ENCODE data around the gene PFKFB3.
"Not testable (repeated sequence)": the region's sequence is repeated elsewhere in the genome, so short reads cannot be mapped to it uniquely, and the experiment has no call there.

The PFKFB3 gene

DNA sequence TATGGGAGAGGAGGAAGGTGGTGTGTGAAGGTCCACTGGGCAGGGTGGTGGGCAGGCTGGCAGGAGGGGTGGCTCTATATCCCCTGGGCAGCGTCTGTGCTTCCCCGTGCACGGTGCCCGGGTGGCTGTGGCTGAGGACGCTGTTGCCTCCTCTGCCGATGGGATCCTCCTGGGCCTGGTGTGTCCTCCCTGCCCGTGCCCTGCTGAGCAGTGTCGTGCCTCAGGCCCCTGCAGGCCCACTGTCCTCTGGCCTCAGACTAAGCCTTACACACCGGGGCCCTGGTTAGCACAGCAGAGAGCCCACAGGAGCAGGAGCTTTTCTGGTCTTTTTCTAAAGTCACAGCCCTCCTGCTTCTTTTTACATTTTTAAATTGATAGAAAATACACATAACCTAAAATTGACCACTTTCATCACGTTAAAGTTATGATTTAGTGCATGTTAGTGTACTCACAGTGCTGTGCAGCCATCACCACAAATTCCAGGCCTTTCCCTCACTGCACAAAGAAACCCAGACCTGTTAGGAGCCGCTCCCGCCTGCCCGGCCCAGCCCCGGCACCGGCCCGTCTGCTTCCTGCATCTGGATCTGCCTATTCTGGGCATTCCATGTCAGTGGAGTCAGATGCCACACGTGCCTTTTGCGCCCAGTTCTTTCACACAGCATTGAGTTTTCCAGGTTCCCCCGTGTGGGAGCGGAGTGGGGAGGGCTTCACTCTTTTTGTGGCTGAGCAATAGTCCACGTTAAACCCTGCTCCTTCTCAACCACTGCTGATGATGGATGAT, 19.4 kb downstream of the PFKFB3 start:
- no peak for DNase-seq

DNA sequence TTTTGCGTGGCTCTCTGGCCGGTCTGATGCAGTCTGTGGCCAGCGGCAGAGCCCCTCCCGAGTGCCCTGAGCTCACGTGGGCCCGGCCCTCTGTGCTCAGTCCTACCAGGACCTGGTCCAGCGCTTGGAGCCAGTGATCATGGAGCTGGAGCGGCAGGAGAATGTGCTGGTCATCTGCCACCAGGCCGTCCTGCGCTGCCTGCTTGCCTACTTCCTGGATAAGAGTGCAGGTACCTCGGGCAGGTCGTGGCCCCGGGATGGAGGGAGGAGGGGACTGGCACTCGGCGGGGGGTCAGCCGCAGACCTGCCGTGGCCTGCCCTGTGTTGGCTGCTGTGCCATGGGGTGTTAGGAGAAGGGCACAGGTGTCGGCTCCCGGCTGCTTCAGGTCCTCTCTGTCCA, 20.0 kb downstream of the PFKFB3 start:
- DNase-seq = no peak

GRCh38 chr10:6223981-6224380, 21.2 kb downstream of the PFKFB3 start:
- no peak for DNase-seq

DNA sequence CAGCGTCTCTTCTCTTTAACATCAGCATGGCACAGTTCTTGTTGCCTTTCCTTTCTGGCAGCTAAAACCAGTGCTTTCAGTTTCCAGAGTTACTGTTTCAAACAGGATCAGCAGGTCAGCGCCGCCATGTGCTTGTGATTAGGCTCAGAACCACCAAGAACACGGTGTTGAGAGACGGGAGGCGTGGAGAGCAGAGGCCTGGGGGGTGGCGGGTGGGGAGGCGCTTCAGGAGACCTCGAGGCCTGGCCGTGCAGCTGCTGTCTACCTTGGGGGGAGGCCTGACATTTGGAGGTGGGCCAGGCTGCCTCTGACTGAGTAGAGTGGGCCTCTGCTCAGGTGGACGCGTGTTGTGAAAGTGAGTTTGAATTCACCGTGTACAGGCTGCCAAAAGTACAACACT, 22.0 kb downstream of the PFKFB3 start:
- DNase-seq = no peak

- no peak for DNase-seq
Observed at GRCh38 chr10:6225263-6225814, 22.6 kb downstream of the PFKFB3 start.

- DNase-seq = no peak
Observed at GRCh38 chr10:6226216-6226615, 23.5 kb downstream of the PFKFB3 start.

GRCh38 chr10:6227346-6227745, 24.6 kb downstream of the PFKFB3 start:
- no peak for DNase-seq

DNA sequence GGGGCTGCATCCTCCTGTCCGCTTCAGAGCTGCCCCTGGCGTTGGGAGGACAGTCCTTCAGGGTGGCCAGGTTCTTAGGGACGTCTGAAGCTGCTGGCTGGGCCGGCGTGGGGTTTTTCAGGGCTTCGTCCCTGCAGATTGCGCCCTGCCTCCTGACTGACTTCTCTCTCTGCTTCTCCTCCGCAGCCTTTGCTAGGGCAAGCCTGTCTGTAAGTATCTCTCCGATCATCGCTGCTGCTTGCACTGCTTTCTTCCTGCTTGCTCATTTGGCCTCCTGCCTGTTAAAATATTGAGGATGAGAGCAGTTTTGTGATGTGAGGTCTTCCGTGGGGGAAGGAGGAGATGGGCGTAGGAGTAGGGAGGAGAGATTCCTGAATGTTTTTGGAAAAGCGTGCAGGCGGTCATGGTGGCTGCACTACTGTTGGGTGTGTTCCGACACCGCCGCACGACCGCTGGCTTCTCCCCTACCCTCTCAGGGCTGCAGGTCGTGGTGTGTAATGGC, 25.3 kb downstream of the PFKFB3 start:
- no peak for DNase-seq

DNA sequence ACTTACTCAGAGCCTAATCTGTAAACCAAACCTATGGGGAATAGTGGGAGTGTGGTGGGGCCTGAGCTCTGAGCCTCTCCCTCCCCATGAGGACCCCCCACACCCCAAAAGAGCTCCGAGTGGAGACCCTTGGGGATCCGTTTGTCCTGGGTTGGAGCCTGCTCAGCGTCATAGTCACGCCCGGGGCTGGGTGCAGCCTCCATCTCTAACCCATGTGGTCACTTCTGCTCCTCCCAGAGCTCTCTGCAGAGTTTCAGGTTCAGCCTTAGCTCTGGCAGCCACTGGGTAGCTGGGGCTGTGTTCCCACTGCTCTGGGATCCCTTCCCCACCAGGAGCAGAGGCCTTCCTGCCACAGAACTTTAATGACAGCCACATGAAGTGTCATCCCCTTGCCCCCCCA, 25.9 kb downstream of the PFKFB3 start:
- DNase-seq = no peak

GRCh38 chr10:6229290-6229689, 26.6 kb downstream of the PFKFB3 start:
- DNase-seq = no peak

DNA sequence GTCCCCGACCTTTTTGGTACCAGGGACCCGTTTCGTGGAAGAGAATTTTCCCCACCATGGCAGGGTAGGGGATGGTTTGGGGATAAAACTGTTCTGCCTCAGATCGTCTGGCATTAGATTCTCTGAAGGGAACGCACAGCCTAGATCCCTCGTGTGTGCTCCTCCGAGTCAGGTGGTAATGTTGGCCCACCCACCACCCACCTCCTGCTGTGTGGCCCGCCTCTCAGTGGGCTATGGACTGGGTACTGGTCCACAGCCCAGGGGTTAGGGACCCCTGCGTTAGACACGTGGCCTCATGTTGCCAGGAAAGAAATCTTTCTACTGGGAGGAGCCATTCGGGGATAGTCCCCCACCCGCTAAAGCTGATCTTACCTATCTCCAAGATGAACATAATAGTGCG, 27.0 kb downstream of the PFKFB3 start:
- no peak for DNase-seq

- no peak for DNase-seq
Observed at GRCh38 chr10:6230315-6230714, 27.6 kb downstream of the PFKFB3 start.

- no peak for DNase-seq
Observed at GRCh38 chr10:6231146-6231545, 28.4 kb downstream of the PFKFB3 start.

GRCh38 chr10:6231730-6232129, 29.0 kb downstream of the PFKFB3 start:
- DNase-seq = no peak

- no peak for DNase-seq
Observed at GRCh38 chr10:6232225-6232807, 29.6 kb downstream of the PFKFB3 start.

GRCh38 chr10:6232846-6233724, 30.4 kb downstream of the PFKFB3 start:
- no peak for DNase-seq

DNA sequence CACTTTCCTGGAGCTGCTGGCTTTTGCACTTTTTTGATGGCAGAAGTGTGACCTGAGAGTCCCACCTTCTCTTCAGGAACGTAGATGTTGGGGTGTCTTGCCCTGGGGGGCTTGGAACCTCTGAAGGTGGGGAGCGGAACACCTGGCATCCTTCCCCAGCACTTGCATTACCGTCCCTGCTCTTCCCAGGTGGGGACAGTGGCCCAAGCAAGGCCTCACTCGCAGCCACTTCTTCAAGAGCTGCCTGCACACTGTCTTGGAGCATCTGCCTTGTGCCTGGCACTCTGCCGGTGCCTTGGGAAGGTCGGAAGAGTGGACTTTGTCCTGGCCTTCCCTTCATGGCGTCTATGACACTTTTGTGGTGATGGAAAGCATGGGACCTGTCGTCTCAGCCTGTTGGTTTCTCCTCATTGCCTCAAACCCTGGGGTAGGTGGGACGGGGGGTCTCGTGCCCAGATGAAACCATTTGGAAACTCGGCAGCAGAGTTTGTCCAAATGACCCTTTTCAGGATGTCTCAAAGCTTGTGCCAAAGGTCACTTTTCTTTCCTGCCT, 31.1 kb downstream of the PFKFB3 start:
- no peak for DNase-seq

- no peak for DNase-seq
Observed at GRCh38 chr10:6234371-6234770, 31.6 kb downstream of the PFKFB3 start.

DNA sequence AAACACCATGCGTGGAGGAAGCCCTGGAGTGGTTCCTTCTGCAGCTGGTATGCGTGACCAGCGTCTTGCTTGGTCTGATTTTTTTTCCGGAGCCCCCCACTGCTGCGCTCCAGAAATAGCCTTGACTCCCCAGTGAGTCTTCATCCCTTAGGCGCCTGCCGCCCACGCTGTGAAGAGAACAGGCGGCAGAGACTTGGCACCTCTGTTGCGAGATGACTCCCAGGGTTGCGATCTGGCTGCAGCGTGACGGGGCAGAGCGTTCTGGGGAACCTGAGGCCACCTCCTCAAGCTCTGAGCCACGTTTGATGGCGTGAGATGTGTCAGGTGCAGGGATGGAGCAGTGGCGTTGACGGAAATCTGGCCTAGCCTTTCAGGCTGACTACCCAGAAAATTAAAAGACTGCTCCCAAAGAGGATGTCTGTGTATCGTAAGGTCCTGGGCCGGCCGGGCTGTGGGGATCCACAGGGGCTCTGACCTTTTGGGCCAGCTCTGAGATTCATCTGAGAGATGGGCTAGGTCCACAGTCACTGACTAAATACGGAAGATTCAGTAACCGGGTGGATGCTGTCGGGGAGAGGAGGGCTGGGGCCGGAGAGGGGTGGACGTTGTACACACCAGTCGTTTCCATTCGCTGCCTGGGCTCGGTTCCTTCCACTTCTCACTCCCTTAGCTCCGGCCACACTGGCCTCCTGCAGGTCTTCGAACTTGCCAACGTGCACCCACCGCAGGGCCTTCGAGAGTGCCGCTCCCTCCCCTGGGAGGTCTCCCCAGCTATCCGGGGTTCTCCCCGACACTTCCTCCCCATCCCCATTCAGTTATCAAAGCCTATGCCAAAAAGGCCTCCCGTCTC, 33.8 kb downstream of the PFKFB3 start:
- no peak for DNase-seq

DNA sequence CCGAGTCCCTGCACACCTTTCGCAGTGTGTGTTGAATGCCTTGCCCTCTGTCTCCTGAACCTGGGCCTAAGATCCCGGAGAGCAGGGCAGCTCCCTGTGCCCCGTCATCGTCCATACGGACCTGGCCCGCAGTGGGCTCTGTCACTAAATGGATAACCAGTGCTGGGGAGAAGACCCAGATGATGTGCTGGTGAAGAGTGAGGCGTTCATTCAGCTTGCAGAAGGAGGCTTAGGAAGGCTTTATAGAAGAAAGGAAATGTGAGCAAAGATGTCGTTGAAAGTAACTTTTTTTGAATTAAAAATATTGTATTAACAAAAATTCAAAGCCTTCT, 34.4 kb downstream of the PFKFB3 start:
- DNase-seq = no peak

DNA sequence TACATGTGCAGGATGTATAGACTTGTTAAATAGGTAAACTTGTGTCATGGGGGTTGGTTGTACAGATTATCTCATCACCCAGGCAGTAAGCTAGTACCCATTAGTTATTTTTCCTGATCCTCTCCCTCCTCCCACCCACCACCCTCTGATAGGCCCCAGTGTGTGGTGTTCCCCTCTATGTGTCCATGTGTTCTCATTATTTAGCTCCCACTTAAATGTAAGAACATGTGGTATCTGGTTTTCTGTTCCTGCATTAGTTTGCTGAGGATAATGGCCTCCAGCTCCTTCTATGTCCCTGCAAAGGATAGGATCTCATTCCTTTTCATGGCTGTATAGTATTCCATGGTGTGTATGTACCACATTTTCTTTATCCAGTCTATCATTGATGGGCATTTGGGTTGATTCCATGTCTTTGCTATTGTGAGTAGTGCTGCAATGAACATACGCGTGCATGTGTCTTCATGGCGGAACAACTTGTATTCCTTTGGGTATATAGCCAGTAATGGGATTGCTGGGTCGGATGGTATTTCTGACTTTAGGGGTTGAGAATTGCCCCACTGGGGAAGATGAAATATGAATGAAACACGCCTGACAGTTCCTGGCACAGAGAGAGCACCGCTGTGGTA, 36.0 kb downstream of the PFKFB3 start:
- not testable (repeated sequence) for DNase-seq

Data from T1000 (cell line).